NCI-H2107 (cell line): Measurements from ENCODE around the gene ZC3HAV1L.
"Not testable (repeated sequence)": the region's sequence is repeated elsewhere in the genome, so short reads cannot be mapped to it uniquely, and the experiment has no call there.

ENCODE experiments used
- DNase-seq: peaks from one replicate; lab custom pipeline; 2025; lab: John Stamatoyannopoulos, UW

Gene ZC3HAV1L

DNA sequence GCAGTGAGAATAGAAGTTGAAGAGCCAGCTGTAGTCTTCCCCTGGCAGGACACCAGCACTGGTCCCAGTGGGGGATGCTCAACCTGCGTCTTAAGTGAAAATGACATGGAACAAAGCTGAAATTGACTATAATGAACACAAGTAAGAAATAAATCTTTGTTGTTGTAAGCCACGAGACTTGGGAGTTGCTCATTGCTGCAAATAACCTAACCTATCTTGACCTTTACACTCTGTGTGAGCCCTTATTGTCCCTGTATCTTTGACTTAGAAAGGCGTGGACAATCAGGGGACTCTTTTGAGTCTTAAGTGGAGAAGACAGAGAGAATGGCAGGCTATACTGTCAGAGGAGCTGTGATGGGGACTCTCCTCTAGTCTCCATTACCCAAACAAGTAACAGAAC is 16.9 kb downstream of the ZC3HAV1L start:
- DNase-seq: no peak

DNA sequence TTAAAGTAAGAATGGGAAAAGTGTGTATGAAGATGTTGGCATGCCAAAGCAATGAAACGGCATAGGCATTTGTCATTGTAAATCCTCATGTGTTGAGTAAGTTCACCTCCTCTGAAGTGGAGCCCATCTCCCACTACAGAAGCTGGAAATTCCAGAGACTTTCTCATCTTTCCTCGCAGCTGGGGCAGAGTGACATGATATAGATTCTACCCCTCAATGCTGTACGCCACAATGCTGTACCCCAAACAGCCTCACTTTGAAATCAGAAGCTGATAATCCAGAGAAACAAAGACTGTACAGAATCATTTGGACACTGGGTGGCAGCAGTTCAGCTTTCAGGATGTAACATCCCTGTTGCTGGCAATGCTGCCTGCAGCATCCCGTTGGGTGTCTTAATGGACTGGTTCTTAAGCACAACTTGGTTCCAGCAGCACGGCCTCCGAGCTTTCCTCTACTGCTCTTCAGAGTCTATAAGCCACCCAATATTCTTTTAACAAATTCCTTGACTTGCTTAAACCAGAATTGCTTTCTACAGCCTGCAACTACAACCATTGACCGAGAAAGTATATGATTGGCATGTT is 18.8 kb downstream of the ZC3HAV1L start:
- peak; percentile 68 for DNase-seq

DNA sequence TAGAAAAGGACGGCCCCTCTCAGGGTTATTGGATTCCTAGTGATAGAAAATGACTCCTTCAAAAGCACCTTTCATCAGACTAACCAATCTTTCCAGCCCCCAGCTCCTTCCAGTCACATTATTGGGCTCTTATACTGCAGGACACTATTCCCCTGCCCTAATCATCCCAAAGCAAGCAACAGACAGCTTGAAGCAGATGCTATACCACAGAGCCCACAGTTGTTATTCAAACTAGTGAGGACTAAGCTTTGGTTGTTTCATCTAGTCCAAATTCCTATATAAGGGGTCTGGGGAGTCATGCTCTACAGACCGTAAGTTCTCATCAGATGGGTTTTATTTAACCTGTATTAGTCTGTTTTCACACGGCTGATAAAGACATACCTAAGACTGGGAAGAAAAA is 24.5 kb downstream of the ZC3HAV1L start:
- no peak for DNase-seq

DNA sequence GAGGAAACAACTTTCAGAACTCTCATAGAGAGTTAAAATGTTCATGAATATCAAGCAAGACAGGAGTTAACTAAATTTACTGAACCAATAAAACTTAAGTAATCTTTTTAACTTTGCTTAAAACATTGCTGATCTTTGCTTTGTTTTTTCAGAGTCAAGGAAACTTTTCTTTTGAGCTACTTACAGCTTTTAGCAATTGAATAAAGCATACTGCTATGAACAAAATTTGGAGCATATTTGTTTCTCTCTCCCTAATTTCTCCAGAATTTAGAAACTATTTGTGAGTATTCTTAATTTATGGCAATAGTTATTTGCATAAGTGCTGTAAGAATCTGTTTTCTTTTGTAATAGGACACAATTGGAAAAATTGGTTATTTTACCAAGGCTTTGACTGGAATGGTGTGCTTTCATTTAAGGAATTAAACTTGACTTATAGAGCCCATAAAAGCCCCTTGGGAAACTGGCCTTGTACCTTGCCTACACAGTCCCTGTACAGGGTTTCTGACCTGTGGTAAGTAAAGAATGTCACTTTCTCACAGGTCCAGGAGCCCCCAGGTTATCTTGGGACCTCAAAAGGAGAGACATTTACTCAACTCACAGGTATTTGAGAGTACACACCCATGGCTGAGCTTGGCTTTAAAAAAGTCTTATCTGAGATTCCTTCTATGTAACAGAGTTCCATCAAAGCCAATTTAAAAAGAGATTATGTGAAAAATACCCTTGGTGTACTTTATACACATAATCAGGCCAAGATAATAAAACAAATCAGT is 31.3 kb downstream of the ZC3HAV1L start:
- no peak for DNase-seq

DNA sequence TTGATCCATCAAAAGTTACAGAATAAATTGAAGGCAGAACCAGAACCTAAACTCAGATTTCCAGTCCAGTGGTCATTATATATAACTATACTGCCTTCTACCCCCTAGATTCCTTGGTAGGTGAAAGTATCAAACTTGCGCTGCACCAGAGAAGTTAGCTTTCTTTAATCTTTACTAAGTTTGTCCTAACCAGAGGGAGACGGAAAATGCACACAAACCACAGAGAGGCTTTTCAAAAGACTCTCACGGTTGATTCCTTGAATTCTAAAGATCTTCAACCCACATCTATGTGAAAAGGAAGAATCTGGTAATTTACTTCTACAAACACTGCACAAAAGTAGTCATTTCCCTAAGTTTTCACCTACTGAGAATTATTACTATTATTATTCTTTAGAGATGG is 36.4 kb downstream of the ZC3HAV1L start:
- no peak for DNase-seq

DNA sequence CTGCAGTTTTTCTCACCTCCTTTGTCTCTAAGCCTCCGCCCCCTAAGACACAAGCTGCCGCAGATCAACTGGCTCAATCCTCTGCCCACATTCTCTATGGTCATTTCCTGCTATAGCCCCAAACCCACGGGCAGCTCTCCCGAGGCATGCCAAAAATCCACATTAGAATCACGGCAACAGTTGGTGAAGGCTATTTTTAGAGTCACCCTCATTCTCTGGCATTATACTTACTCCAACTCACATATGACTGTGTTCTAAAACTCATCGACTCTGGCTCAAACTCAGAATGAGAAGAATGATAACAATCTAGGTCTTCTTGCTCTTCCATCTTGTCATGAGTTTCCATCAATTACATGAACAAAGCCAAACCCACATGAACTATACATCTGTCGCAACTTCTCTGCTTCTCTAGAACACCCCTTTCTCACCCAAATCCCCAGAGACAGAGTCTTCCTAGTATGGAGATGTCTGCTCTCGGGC is 43.8 kb downstream of the ZC3HAV1L start:
- DNase-seq: no peak

DNA sequence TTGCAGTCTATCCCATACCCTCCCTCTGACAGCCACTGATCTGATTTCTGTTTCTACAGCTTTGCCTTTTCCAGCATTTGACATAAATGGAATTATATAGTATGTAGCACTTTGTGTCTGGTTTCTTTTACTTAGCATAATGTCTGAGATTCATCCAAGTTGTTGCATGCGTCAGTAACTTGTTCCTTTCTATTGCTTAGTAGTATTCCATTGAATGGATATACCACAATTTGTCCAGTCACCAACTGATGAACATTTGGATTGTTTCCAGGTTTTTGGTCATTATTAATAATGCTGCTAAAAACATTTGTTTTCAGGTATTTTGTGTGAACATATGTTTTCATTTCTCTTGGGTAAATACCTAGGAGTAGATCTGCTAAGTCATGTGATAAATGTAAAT is 48.2 kb downstream of the ZC3HAV1L start:
- no peak for DNase-seq

DNA sequence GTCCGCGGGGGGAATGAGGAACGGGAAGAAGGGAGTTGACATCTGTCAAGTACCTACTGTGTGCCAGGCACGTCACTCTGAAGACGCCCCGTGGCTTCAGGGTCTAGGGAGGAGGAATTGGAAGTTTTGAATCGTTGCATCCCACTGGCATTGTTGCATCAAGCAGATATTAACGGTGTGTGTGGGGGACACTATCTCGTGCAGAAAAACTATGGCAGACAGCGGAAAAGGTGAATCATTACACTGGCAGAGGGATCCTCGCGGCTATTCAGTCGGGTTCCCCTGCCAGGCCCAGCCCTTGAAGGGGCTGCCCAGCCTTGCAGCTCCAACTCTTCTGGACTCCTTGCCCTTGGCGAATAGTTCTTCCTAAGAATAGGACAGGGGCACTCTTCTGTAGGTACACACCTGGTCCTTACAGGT is 53.6 kb downstream of the ZC3HAV1L start:
- DNase-seq: no peak

DNA sequence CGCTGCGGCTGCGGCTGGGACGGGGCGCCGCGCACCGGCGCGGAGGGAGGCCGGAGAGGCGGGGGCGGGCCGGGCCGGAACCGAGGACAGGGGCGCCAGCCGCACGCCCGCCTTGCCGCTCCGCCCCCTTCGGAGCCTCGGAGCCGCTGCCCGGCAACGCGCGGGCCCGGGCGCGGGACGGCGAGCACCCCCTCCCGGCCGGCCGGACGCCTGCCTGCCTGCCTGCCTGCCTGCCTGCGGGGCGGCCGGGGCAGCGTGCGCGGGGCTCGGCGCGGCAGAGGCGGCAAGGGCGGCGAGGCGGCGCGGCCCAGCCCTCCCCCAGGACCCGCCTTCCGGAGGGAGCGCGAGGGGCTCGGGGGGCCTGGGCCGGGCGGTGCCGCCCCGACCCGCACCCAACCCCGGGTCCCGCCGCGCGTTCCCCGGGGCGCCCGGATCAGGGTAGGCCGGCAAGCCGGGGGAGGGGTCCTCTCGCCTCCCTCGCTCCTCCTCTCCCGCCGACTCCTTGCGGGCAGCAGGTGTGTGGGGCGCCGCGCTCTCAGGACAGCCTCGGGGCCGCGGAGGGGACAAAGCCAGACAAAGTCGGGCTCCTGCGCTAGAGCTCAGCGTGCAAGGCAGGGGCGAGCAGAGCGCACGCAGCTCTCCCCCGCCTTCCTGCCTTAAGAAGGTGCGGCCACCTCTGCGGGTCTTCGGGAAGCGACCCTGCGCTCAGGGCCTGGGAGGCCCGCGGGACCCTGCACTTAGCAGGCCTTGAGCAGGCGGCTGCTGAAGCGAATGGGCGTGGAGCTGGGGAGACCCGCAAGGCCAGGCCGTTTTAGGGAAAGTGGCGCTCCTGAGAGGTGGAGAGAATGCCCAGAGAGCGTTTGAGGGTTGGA is 54.3 kb downstream of the ZC3HAV1L start, which contains the start of gene KIAA1549:
KIAA1549 (minus strand) TSS at position 58 of the 872 bp plus-strand sequence. CDS start 120 bp downstream, outside the sequence.
- DNase-seq: no peak

DNA sequence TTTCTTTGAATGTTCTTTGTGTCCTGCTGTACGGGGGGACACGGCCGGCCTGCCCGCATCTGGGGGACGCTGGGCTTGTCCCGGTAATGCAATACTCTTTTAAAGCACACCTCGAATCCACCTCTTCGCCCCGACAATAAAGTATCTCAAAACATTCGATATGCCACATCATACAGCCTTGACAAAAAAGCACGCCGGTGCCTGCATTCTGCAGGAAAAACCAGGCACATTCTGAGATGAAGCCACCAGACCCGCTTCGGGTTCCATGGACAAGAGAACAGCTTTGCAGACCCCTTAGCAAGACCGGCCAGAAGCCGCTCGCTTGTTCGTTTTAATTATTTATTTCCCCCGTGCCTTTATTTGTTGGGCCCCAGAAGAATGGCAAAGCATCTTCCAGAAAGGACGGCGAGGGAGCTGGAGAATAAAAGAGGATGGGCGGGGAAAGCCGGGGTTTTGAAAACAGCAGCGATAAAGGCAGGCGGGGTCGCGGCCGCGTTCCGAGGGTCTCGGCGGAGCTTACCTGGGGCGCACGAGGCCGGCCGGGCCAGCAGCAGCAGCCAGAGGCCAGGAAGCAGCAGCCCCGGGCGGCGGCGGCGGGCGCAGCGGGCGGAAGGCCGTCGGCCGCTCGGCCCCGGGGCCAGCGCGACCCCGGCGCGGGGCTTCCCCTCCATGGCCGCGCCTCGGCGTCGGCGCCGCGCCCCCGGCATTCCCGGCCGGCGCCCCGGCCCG is 55.1 kb downstream of the ZC3HAV1L start:
- DNase-seq: peak; percentile 17

DNA sequence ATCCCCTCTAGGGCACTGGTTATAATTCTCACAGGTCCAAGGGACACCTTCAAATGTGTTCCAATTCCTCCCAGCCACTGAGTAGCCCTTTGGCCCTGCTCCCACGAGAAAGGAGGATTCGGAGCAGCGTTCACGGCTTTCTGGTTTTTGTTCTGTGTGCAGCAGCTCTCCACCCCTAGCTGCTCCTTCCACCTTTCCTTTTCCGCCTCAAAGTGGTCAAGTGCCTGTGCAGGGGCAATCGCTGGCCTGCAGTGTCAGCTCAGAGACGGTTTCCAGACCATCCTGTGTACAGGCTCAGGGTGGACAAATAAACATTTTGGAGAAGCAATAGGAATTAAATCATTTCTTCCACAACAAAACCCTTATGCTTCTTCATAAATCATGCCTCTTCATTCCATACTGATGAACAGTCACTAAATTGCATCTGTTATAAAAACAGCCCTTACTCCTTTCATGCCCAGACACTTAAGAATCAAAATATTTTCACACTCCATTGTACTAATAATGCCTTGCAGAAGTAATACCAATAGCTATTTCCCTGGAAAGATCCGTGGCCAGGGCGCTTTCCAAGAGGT is 55.8 kb downstream of the ZC3HAV1L start:
- no peak for DNase-seq

DNA sequence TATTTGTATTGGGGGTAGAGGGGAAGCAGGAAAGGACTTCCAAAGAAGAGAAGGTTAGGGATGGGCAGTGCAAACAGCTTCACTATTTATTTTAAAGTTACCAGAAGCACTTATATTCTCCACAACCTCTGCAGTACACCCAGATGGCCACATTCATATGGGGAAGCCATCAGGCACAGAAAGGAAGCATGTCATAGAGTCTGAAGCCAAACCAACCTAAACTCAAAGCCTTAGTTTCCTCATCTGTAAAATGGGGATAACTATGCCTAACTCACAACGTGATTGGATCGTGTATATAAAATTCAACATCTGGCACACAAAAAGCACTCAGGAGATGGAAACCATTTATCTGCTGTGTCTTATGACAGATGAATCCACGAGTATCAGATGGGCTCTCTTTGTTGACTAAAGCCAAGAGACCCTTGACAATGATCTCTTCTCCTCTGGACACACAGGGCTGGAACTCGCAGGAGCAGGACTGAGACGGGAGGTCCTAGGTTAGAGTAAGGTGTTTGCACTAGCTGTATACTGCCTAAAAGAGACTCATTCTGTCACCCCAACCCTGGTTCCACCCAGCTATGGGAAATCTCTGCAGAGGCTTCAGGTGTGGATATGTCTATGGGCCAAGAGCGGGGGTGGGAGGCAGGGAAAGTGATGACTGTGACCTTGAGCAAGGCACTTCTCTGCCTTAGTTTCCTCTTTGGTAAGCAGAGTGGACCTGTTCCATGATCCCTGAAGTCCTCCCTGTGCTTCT is 56.4 kb downstream of the ZC3HAV1L start:
- DNase-seq: no peak

DNA sequence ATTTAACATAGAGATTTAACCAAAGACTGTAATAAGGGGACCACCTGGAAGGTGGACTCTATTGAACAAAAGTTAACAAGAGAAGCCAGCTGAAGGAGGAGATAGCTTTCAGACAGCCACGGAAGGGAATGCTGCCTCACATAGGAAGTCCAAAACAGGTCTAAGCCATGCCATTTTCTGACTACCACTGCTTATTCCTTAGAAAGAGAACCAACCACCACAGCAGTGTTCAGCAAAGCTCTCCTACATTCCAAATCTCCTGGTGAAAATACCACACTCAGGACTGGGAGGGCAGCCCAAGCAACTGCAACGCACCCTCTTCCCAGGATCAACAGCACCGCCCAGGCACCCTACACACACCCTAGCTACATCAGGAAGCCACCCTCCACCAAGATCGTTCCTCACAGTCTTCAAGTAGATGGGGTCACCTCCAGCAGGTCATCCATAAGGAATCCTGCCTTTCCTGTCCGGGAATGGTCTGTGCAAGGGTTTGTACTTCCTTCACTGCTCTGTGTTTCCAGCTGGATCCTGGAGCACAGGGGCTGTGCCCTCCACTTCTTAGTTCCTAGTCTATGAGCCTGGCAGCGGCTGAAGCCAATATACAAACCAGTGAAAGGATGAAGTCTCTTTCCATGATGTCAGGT is 57.2 kb downstream of the ZC3HAV1L start:
- no peak for DNase-seq

DNA sequence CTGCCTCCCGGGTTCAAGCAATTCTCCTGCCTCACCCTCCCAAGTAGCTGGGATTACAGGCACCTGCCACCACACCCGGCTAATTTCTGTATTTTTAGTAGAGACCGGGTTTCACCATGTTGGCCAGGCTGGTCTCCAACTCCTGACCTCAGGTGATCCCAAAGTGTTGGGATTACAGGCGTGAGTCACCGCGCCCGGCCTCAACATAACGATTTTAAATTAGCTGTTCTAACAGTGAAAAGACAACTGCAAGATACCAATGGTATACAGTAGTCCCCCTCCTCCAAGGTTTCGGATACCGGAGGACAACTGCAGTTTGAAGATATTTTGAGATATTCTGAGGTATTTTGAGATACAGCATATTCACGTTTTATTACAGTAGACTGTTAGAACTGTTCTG is 59.7 kb downstream of the ZC3HAV1L start:
- not testable (repeated sequence) for DNase-seq
